Pulmonary artery endothelial cell (primary cell): Measurements from ENCODE around the gene GRAMD4. TPM values are rescaled to one million over a fixed set of nuclear protein-coding genes. Genes with fewer than 3 reads are reported as not detected.
"Not testable (repeated sequence)": the region's sequence is repeated elsewhere in the genome, so short reads cannot be mapped to it uniquely, and the experiment has no call there.

Source experiments
- DNase-seq: peaks from one replicate; pipeline ENCODE4 v3.0.0-alpha.2; 2011; ENCODE audit warnings: low read depth, low spot score
- total RNA-seq: library from RNA; depleted of rRNA; stranded (reverse); fragments of >200 nt; gene quantifications from 2 replicates; pipeline ENCODE4 v1.2.3, GENCODE V29; 2014

The GRAMD4 gene
- total RNA-seq, 1 donor from 2014 or later = 21.0 TPM

GRCh38 chr22:46619240-46619829 is 851 bp upstream of the GRAMD4 start:
- no peak for DNase-seq

- DNase-seq = no peak
These were observed 529 bp downstream of the GRAMD4 start for GRCh38 chr22:46620588-46621242.

- not testable (repeated sequence) for DNase-seq
These were observed 1.2 kb downstream of the GRAMD4 start for GRCh38 chr22:46621243-46621930.

GRCh38 chr22:46622081-46622521 is 1.9 kb downstream of the GRAMD4 start:
- DNase-seq = no peak

GRCh38 chr22:46625113-46625842 is 5.1 kb downstream of the GRAMD4 start:
- no peak for DNase-seq

- no peak for DNase-seq
These were observed 5.7 kb downstream of the GRAMD4 start for GRCh38 chr22:46625843-46626349.

GRCh38 chr22:46626356-46626755 is 6.2 kb downstream of the GRAMD4 start:
- DNase-seq = no peak

GRCh38 chr22:46626911-46627805 is 7.0 kb downstream of the GRAMD4 start:
- no peak for DNase-seq

GRCh38 chr22:46627806-46628482 is 7.8 kb downstream of the GRAMD4 start:
- no peak for DNase-seq

- no peak for DNase-seq
These were observed 8.6 kb downstream of the GRAMD4 start for GRCh38 chr22:46628756-46629155.

GRCh38 chr22:46629291-46629690 is 9.1 kb downstream of the GRAMD4 start:
- DNase-seq = no peak

- no peak for DNase-seq
These were observed 10.9 kb downstream of the GRAMD4 start for GRCh38 chr22:46631113-46631512.

GRCh38 chr22:46632646-46633249 is 12.6 kb downstream of the GRAMD4 start:
- no peak for DNase-seq

GRCh38 chr22:46633334-46633890 is 13.2 kb downstream of the GRAMD4 start:
- no peak for DNase-seq

- no peak for DNase-seq
These were observed 14.0 kb downstream of the GRAMD4 start for GRCh38 chr22:46634011-46634699.

- DNase-seq = not testable (repeated sequence)
These were observed 14.9 kb downstream of the GRAMD4 start for GRCh38 chr22:46634973-46635685.

GRCh38 chr22:46635756-46636155 is 15.6 kb downstream of the GRAMD4 start:
- DNase-seq = no peak
